Epithelial cell of proximal tubule (primary cell): ENCODE measurements around the gene C2orf76. TPM values are rescaled to one million over a fixed set of nuclear protein-coding genes. Genes with fewer than 3 reads are reported as not detected.

Experiments
- DNase-seq: peaks from one replicate; pipeline ENCODE4 v3.0.0-alpha.2; 2011; ENCODE audit warnings: low read depth
- H3K4me3 ChIP-seq: 2 replicates; pipeline ENCODE4 v1.5.1; 2011; ENCODE audit warnings: low read depth, mild to moderate bottlenecking, low read length
- total RNA-seq: library from RNA; depleted of rRNA; stranded (reverse); fragments of >200 nt; gene quantifications from 2 replicates; pipeline ENCODE4 v1.2.3, GENCODE V29; 2015
- TF ChIP-seq, protein P1 (sequence below): conservative IDR thresholded peaks from 2 replicates; pipeline ENCODE4 v1.5.1; 2012; ENCODE audit warnings: low read depth, mild to moderate bottlenecking, low read length

The C2orf76 gene
- 5.4 and 9.3 TPM in 2 replicates for total RNA-seq

DNA sequence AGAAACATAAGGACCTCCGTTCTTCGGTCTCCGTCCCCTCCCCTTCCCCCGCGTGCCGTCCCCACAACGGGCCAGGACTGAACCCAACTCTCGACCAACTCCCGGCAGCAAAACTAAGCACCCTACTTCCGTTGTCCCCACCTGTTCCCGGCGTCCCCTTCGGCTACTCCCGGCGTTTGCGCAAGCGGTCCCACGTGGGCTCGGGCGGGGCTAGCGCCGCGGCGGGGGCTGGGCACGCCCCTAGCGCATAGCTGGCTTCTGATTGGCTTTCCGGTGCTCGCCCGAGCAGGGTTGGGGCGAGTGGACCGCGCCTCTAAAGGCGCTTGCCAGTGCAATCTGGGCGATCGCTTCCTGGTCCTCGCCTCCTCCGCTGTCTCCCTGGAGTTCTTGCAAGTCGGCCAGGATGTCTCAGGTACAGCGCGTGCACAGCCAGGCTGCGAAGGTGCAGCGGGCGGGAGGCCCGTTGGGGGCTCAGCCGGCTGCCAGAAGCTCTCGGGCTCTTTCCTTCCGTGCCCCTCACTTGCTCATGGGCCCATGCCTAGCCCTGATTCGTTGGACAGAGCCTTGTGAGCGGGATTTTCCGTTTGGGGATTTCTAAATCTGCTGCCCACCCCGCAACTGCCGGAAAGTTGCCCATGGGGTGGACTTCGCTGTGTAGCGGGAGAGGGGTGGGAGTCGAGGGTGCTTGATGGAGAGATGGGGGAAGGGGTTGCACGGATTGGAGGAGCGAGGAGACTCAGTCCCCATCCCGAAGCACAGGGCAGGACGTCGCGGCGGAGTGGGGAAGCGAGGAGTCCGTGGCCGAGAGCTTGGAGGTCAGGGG, at the start of gene C2orf76, which contains the start of gene DBI:
C2orf76 (minus strand) TSS at position 186 of the 823 bp plus-strand sequence. CDS start 26,875 bp downstream, outside the sequence.
DBI (plus strand) TSS at position 329 of the 823 bp plus-strand sequence; CDS start at position 404, 75 bp downstream.
- TF ChIP-seq, protein P1, sequence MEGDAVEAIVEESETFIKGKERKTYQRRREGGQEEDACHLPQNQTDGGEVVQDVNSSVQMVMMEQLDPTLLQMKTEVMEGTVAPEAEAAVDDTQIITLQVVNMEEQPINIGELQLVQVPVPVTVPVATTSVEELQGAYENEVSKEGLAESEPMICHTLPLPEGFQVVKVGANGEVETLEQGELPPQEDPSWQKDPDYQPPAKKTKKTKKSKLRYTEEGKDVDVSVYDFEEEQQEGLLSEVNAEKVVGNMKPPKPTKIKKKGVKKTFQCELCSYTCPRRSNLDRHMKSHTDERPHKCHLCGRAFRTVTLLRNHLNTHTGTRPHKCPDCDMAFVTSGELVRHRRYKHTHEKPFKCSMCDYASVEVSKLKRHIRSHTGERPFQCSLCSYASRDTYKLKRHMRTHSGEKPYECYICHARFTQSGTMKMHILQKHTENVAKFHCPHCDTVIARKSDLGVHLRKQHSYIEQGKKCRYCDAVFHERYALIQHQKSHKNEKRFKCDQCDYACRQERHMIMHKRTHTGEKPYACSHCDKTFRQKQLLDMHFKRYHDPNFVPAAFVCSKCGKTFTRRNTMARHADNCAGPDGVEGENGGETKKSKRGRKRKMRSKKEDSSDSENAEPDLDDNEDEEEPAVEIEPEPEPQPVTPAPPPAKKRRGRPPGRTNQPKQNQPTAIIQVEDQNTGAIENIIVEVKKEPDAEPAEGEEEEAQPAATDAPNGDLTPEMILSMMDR, result no peak
- H3K4me3 ChIP-seq, result peak within 1 kb of the TSS; percentile 84
- peak; percentile 64 for DNase-seq

DNA sequence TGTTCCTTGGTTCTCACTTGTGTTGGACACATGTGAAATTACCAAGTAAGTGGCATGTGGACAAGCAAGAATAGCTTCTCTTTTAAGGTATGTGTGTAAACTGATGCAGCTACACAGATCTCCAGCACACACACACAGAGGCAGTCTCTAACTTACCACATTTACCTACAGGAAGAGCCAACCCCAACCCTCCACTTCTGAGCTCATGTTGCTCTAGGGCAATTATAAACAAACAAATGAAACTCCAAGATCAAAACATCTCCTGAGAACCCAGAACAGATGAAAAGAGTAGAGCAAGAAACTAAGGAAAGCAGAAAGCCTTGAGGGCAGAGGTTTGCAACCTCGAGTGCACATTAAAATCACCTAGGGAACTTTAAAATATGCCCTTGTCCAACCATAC, 49.0 kb upstream of the C2orf76 start:
- H3K4me3 ChIP-seq, result no peak overlapping the region
- DNase-seq, result no peak
- TF ChIP-seq, protein P1, result no peak

DNA sequence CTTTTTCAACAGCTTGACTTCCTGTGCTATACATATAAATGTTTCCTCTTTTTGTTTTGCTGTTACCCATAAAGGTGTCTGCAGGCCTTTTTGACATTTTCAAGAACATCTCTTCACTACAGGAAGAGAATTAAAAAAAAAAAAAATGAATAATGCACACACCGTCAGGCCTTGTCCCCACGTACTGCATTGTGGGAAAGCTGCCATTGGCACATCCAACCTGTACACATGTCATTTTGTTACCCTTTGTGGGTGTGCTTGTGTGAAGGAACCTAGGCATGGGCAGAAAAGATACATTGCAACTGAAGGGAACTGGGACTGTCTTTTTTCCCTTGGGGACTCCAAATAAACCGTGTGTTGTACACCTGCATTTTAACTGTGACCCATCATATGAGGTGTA, 48.3 kb upstream of the C2orf76 start:
- TF ChIP-seq, protein P1, result no peak
- no peak for DNase-seq

DNA sequence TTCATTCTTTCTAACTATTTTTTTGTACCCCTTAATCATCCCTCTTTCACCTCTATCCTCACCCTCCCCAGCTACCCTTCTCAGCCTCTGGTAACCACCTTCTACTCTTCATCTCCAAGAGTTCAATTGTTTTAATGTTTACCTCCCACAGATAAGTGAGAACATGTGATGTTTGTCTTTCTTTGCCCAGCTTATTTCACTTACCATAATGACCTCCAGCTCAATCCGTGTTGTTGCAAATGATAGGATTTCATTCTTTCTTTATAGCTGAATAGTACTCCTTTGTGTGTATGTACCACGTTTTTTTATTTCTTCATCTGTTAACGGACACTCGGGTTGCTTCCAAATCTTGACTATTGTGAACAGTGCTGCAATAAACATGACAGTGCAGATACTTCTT, 42.9 kb upstream of the C2orf76 start:
- H3K4me3 ChIP-seq, result no peak overlapping the region
- DNase-seq, result no peak
- TF ChIP-seq, protein P1, result no peak

More for the DNA sequence above, 48.3 kb upstream of the C2orf76 start:
- H3K4me3 ChIP-seq, result no peak overlapping the region

DNA sequence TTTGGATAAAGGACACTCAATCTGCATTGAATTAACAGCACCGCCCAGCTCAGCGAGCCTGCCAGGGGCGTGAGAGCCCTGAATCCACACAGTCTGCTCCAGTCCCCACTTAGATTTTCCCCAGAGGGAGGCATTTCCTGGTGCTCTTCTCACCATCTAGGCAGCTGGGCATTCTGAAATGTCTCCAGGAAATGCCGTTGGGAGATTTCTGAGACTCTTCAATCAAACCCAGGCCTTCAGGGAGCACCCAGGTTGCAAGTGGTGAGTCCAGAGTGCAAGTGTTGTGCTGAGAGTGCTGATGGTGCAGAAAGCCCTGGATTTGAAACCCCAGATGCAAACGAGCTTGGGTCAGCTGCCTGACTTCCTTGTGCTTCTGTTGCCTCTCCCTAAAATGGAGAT, 41.6 kb upstream of the C2orf76 start:
- no peak for DNase-seq
- TF ChIP-seq, protein P1, result no peak
- no peak overlapping the region for H3K4me3 ChIP-seq

DNA sequence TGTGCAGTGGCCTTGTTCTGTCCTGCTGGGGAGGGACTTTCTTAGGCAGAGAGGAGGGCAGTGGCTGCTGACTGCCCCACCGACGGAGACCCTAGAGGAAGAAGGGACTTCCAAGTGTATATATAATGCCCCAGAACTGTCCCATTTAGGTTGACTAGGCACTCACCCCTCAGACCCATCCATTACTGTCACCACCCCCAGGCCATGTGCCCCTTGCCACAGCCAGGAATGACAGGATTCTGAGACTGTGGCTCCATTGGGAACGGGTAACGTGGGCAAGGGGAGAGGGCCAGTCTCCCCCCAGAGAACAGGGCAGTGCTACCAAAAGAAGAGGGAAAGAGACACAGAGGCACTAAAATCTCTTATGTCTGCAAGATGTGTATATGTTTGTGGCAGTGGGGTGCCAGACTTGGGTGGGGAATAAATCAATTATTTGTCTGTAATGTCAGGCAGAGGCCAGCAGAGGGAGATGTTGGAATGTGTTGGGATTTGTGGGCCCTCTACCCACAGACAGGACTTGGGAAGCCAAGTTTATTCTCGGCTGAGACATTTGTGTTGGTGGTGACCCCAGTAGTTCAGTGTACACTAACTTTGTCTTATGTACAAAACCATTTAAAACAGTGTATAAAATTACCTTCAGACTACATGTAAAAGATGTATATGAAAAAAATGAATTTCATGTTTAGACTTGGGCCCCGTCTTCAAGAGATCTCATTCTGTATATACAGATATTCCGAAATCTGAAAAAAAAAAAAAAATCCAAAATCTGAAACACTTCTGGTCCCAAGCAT, 41.0 kb upstream of the C2orf76 start:
- TF ChIP-seq, protein P1, result peak; percentile 80
- no peak overlapping the region for H3K4me3 ChIP-seq
- no peak for DNase-seq
